Chondrocyte (in vitro differentiated cells): ENCODE results near the gene PGAM2. TPM values are rescaled to one million over a fixed set of nuclear protein-coding genes. Genes with fewer than 3 reads are reported as not detected.

Experiments
- DNase-seq: peaks from one replicate; pipeline ENCODE4 v3.0.0; 2021; ENCODE audit warnings: mixed read lengths, low spot score
- H3K27ac Mint-ChIP-seq: one replicate; pipeline ENCODE4 v1.8.0; 2021; ENCODE audit warnings: mild to moderate bottlenecking, moderate library complexity, mixed read lengths; ENCODE audit not compliant: unreplicated experiment
- H3K27me3 Mint-ChIP-seq: 2 replicates; pipeline ENCODE4 v1.8.0; 2021; ENCODE audit warnings: low read depth, mixed read lengths
- H3K36me3 Mint-ChIP-seq: 2 replicates; pipeline ENCODE4 v1.8.0; 2021; ENCODE audit warnings: low read depth, mixed read lengths
- H3K4me1 Mint-ChIP-seq: 2 replicates; pipeline ENCODE4 v1.8.0; 2021; ENCODE audit warnings: low read depth, mild to moderate bottlenecking, mixed read lengths
- H3K4me3 Mint-ChIP-seq: one replicate; pipeline ENCODE4 v1.8.0; 2021; ENCODE audit warnings: mild to moderate bottlenecking, moderate library complexity, mixed read lengths; ENCODE audit not compliant: unreplicated experiment
- H3K9me3 Mint-ChIP-seq: 2 replicates; pipeline ENCODE4 v1.8.0; 2021; ENCODE audit warnings: low read depth, mixed read lengths
- total RNA-seq: library from RNA; stranded (reverse); gene quantifications from 3 replicates; pipeline ENCODE4 v1.2.1, GENCODE V29; 2021
- TF ChIP-seq, protein P1 (sequence below): fragments of 200-600 bp; sonication (generic); IDR thresholded peaks from 2 replicates; pipeline ENCODE4 v1.5.0; 2021; ENCODE audit warnings: antibody characterized with exemption, mild to moderate bottlenecking, moderate library complexity

Gene PGAM2
- total RNA-seq, 1 donor from 2014 or later = 0.25 TPM

GRCh38 chr7:44059219-44060090 is 5.9 kb downstream of the PGAM2 start:
- Mint-ChIP-seq H3K9me3 (no peaks in the 10 kb centered on the region), H3K27ac (no peak overlapping the region)

DNA sequence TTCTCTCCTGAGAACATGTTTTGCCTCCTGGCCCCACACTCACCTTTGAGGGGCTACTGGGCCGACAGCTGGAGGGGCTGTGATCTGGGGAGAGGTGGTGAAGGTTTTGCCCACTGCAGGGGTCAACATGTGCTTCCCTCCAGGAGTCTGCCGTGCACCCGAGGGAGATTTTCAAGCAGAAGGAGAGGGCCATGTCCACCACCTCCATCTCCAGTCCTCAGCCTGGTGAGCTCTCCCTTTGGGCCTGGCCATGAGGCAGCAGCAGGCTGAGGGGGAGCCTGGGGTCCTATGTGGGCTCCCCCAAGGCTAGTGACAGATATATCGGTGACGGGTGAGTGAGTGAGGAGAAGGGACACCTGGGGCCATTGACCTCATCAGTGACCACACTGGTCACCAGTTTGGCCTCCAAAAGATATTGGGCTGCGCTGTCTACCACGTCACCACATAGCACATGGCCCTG is 6.6 kb downstream of the PGAM2 start:
- Mint-ChIP-seq H3K27me3 (no peaks in the 10 kb centered on the region), H3K4me3 (no peak overlapping the region), H3K4me1 (peaks cover 2% of the 10 kb centered on the region), H3K36me3 (peaks cover 50% of the 10 kb centered on the region), H3K27ac (no peak overlapping the region), H3K9me3 (no peaks in the 10 kb centered on the region)
- DNase-seq = peak; percentile 40
- TF ChIP-seq, protein P1, sequence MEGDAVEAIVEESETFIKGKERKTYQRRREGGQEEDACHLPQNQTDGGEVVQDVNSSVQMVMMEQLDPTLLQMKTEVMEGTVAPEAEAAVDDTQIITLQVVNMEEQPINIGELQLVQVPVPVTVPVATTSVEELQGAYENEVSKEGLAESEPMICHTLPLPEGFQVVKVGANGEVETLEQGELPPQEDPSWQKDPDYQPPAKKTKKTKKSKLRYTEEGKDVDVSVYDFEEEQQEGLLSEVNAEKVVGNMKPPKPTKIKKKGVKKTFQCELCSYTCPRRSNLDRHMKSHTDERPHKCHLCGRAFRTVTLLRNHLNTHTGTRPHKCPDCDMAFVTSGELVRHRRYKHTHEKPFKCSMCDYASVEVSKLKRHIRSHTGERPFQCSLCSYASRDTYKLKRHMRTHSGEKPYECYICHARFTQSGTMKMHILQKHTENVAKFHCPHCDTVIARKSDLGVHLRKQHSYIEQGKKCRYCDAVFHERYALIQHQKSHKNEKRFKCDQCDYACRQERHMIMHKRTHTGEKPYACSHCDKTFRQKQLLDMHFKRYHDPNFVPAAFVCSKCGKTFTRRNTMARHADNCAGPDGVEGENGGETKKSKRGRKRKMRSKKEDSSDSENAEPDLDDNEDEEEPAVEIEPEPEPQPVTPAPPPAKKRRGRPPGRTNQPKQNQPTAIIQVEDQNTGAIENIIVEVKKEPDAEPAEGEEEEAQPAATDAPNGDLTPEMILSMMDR = no peak

More at GRCh38 chr7:44059219-44060090, 5.9 kb downstream of the PGAM2 start:
- Mint-ChIP-seq H3K36me3 (peaks cover 50% of the 10 kb centered on the region), H3K4me1 (peaks cover 6% of the 10 kb centered on the region), H3K4me3 (no peak overlapping the region), H3K27me3 (no peaks in the 10 kb centered on the region)
- peak; percentile 84 for DNase-seq
- TF ChIP-seq, protein P1 = no peak

GRCh38 chr7:44057849-44058758 is 7.3 kb downstream of the PGAM2 start:
- TF ChIP-seq, protein P1 = no peak
- H3K4me1 Mint-ChIP-seq = no peaks in the 10 kb centered on the region
- H3K4me3 Mint-ChIP-seq = no peak overlapping the region
- no peak overlapping the region for H3K27ac Mint-ChIP-seq
- H3K36me3 Mint-ChIP-seq = peaks cover 50% of the 10 kb centered on the region
- DNase-seq = peak; percentile 86
- H3K27me3 Mint-ChIP-seq = no peaks in the 10 kb centered on the region
- no peaks in the 10 kb centered on the region for H3K9me3 Mint-ChIP-seq

DNA sequence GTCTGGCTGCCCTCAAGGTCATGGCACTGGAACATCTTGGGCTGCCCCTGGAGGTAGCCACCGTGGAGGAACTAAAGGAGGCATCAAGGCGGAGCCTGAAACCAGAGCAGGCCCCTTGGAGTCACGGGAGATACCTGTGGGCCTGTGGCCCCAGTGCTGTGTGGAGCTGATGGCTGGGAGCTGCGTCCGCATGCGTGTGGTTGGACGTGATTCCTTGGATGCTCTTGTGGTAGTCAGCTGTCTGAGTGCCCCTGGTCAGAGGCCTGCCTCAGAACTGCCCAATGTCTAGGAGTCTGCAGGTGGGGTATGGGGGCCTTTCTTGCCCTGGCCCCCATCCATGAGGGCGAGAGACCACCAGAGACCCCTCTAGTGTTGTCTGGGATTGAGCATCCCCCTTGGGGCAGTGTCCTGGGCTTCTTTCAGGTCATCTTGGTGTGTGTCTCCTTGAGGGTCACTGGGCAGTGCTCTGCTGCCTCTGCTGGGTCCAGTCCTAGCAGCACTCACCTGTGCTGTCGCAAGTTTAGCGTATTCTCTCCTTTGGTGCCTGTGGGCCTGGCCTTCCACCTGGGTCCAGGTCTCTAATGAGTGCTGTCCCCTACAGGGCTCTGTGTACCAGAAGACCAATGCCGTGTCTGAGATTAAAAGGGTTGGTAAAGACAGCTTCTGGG is 8.1 kb downstream of the PGAM2 start:
- H3K9me3 Mint-ChIP-seq = no peaks in the 10 kb centered on the region
- TF ChIP-seq, protein P1 = no peak
- H3K27ac Mint-ChIP-seq = no peak overlapping the region
- H3K27me3 Mint-ChIP-seq = no peaks in the 10 kb centered on the region
- H3K36me3 Mint-ChIP-seq = peaks cover 55% of the 10 kb centered on the region
- no peaks in the 10 kb centered on the region for H3K4me1 Mint-ChIP-seq
- H3K4me3 Mint-ChIP-seq = no peak overlapping the region
- DNase-seq = peak; percentile 73
